ENCODE data around the gene ABHD1. TPM values are rescaled to one million over a fixed set of nuclear protein-coding genes. Genes with fewer than 3 reads are reported as not detected.

ABHD1 gene
- total RNA-seq, 1 donor from 2014 or later: 0.64 TPM

- intact Hi-C loops (cut with micrococcal nuclease): loop anchor here (1.0 to 2.0 kb wide), 4 partner anchors 16 to 283 kb away; partner anchors contain the start of genes AGBL5, ATRAID, EIF2B4 and OST4
Measured at GRCh38 chr2:27086724-27087593, 36.7 kb upstream of the ABHD1 start, which contains the start of gene KHK. Gene KHK, plus strand, starts transcription at chr2:27086772. Its CDS starts 488 bp downstream, at chr2:27087260.

- intact Hi-C loops (cut with micrococcal nuclease): loop anchor here (2.0 kb wide), 1 partner anchor 125 kb away; the partner anchor contains the start of genes ATRAID and SLC5A6
Measured at GRCh38 chr2:27087823-27088410, 35.7 kb upstream of the ABHD1 start.

- intact Hi-C loops (cut with micrococcal nuclease): no loop called here
Measured at GRCh38 chr2:27088634-27089033, 35.0 kb upstream of the ABHD1 start.

- intact Hi-C loops (cut with micrococcal nuclease): no loop called here
Measured at GRCh38 chr2:27089111-27089954, 34.3 kb upstream of the ABHD1 start.

GRCh38 chr2:27091746-27092695, 31.6 kb upstream of the ABHD1 start:
- intact Hi-C loops (cut with micrococcal nuclease): no loop called here

GRCh38 chr2:27092696-27093429, 30.8 kb upstream of the ABHD1 start:
- intact Hi-C loops (cut with micrococcal nuclease): no loop called here

- intact Hi-C loops (cut with micrococcal nuclease): no loop called here
Measured at GRCh38 chr2:27093430-27094352, 29.9 kb upstream of the ABHD1 start.

GRCh38 chr2:27094353-27094984, 29.1 kb upstream of the ABHD1 start:
- intact Hi-C loops (cut with micrococcal nuclease): no loop called here

GRCh38 chr2:27095427-27095744, 28.2 kb upstream of the ABHD1 start:
- intact Hi-C loops (cut with micrococcal nuclease): no loop called here

GRCh38 chr2:27095745-27096651, 27.6 kb upstream of the ABHD1 start:
- intact Hi-C loops (cut with micrococcal nuclease): no loop called here

GRCh38 chr2:27096748-27097297, 26.8 kb upstream of the ABHD1 start:
- intact Hi-C loops (cut with micrococcal nuclease): no loop called here

GRCh38 chr2:27097341-27097740, 26.3 kb upstream of the ABHD1 start:
- intact Hi-C loops (cut with micrococcal nuclease): no loop called here

- intact Hi-C loops (cut with micrococcal nuclease): no loop called here
Measured at GRCh38 chr2:27099334-27099955, 24.2 kb upstream of the ABHD1 start.

GRCh38 chr2:27100036-27100435, 23.6 kb upstream of the ABHD1 start:
- intact Hi-C loops (cut with micrococcal nuclease): no loop called here

- intact Hi-C loops (cut with micrococcal nuclease): no loop called here
Measured at GRCh38 chr2:27102329-27102728, 21.3 kb upstream of the ABHD1 start.

- intact Hi-C loops (cut with micrococcal nuclease): no loop called here
Measured at GRCh38 chr2:27105981-27106380, 17.6 kb upstream of the ABHD1 start.

GRCh38 chr2:27108221-27108620, 15.4 kb upstream of the ABHD1 start:
- intact Hi-C loops (cut with micrococcal nuclease): no loop called here

Measured in T-helper 2 cell treated with Interferon-gamma antibody and Interleukin-4, amounts not matched to agents 100 ng/mL and 5 ng/mL, for 36 hours (primary cell).